Astrocyte of the cerebellum (primary cell): ENCODE data around the gene BOD1L1.

Source experiments
- DNase-seq: peaks from one replicate; pipeline ENCODE4 v3.0.0-alpha.2; 2011; ENCODE audit warnings: low read depth
- H3K4me3 ChIP-seq: 2 replicates; pipeline ENCODE4 v1.5.1; 2011; ENCODE audit warnings: mild to moderate bottlenecking, low read depth, low read length, moderate library complexity
- in situ Hi-C: cut with HindIII; loops from 2 replicates; pipeline ENCODE4 v1.10.0; 2017; ENCODE audit warnings: low sequenced_read_pairs
- TF ChIP-seq, protein P1 (sequence below): IDR thresholded peaks from 2 replicates; pipeline ENCODE4 v1.5.1; 2012; ENCODE audit warnings: low read length, low read depth, moderate library complexity, mild to moderate bottlenecking; ENCODE audit errors: missing control alignments

Gene BOD1L1

DNA sequence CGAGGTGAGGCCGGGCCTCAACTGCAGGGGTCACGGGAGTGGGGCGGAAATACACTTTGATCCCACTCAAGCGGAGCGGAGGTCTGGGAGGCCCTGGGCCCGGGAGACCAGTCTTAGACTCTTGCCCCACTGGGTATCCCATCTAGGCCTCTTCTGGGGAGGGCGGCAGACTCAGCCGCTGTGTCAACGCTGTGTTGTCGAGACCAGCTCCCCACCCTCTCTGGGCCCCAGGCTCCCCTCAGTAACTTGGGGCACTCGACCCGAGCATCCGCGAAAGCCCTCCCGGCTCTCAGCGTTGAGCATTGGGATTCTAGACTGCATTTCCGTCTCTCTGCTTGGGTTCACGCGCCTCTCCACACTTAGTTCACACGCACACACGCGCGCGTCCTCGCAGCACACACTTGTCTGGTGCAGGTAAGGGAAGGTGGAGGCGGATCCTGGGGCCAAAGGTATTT, 84.9 kb downstream of the BOD1L1 start:
- TF ChIP-seq, protein P1, sequence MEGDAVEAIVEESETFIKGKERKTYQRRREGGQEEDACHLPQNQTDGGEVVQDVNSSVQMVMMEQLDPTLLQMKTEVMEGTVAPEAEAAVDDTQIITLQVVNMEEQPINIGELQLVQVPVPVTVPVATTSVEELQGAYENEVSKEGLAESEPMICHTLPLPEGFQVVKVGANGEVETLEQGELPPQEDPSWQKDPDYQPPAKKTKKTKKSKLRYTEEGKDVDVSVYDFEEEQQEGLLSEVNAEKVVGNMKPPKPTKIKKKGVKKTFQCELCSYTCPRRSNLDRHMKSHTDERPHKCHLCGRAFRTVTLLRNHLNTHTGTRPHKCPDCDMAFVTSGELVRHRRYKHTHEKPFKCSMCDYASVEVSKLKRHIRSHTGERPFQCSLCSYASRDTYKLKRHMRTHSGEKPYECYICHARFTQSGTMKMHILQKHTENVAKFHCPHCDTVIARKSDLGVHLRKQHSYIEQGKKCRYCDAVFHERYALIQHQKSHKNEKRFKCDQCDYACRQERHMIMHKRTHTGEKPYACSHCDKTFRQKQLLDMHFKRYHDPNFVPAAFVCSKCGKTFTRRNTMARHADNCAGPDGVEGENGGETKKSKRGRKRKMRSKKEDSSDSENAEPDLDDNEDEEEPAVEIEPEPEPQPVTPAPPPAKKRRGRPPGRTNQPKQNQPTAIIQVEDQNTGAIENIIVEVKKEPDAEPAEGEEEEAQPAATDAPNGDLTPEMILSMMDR, result no peak
- H3K4me3 ChIP-seq, result no peak overlapping the region
- in situ Hi-C loops, result no loop called here
- DNase-seq, result no peak

DNA sequence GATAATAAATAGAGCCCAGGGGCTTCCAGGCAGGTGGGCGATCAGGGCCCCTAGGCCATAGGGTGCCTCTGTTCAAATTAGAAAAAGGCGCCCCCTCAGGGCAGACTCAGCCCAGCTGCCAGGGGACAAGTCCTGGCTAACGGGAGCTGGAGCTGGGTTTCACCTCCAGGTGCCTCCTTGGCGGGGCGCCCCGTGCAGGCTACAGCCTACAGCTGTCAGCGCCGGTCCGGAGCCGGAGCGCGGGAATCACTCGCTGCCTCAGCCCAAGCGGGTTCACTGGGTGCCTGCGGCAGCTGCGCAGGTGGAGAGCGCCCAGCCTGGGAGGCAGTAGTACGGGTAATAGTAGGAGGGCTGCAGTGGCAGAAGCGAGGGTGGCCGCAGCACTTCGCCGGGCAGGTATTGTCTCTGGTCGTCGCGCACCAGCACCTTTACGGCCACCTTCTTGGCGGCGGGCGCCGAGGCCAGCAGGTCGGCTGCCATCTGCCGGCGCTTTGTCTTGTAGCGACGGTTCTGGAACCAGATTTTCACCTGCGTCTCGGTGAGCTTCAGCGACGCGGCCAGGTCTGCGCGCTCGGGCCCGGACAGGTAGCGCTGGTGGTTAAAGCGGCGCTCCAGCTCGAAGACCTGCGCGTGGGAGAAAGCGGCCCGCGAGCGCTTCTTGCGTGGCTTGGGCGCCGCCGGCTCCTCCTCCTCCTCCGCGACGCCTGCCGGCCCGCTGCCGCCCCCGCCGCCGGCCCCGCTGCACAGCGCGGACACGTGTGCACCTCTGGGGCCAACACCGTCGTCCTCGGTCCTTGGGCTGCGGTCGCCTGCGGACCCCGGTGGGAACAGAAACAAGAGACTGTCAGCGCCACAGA, 85.6 kb downstream of the BOD1L1 start:
- in situ Hi-C loops, result no loop called here
- DNase-seq, result no peak
- TF ChIP-seq, protein P1, result peak; percentile 15
- H3K4me3 ChIP-seq, result no peak overlapping the region

DNA sequence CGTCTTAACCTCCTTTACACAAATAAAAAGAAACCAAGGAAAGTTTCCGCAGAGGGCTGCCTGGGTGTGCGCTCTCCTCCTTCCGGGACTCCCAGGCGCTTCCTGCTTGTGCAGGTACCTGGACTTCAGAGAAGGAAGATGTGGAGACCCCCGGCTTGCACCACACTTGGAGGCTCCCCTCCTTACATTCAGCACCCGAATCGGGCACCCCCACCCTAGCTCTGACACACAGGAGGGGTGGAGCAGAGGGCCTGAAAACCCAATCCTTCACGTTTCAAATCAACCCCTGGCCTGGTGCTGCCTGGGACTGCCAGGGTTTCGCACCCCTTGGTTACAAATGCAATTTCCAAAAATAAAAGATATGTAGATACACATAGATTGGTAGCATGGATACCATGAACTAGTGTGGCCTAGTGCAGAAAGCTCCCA, 86.3 kb downstream of the BOD1L1 start:
- TF ChIP-seq, protein P1, result no peak
- no peak overlapping the region for H3K4me3 ChIP-seq
- no peak for DNase-seq
- in situ Hi-C loops, result no loop called here

DNA sequence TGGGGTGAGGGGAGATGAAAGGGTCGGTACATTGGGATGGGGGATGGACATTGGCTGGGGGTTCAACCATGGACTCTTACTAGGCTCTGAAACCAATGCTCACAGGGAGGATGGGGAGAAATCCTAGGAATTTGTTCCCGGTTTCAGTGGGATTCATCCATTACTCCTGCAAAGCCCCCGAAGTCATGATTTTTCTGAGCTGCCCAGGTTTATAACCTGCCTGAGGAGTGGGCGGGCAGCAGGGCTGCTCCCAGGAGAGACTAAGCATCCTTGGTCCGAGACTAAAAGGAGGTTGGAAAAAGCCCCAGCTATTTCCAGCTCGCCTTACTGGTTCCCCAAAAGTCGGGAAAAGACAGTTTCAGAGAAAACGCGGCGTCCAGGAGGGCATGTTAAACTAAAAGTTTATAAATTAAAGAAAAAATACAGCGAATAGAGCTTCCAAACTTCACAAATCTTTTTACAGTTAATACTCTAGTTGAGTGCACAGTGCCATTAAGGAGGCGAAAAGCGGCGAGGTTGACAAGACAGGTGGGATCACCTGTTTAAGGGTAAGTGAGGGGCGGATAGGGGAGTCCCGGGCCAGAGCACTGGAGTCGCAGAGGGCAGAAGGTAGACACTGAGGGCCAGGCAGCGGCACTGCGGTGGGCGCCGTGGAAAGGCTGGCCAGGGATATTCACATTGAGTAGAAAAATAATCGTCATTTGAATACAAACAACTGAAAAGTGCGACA, 86.9 kb downstream of the BOD1L1 start:
- in situ Hi-C loops, result no loop called here
- TF ChIP-seq, protein P1, result no peak
- DNase-seq, result no peak
- no peak overlapping the region for H3K4me3 ChIP-seq

DNA sequence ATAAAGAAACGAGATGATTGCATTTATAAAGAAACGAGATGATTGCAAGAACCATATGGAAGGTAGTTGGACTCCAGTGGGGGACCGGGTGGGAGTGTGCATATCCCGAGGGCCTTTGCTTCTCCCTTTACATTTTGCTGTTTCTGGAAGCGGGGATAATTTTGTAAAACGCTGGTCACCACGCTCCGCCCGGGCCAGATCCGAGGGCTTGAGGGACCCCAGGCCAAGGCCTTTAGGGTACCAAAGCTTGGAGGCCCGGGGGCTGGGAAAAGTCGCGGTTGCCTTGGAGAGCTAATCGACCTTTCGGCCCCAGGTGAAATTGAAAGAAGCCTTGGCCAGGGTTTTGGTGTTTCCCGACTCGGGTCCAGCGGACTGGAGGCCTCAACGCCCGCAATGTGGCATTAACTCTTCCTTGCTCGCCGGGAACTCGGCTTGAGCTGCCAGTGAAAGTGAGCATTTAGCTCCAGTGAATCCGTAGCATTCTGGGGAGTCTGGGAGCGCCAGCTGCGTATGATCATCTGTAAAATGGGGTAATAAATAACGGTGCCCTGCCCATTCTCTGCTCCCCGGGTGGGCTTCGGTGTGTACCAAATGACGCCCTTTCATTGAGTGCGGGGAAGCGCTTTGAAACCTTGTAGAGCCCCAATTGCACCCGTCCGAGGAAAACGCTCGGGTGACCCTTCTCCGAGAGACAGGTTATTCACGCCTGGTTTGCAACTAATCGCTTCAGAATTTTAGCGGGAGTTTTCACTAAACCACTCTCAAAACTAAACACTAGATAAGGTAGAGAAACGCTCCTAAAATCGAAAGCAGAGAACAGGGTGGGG, 87.7 kb downstream of the BOD1L1 start:
- no peak for DNase-seq
- H3K4me3 ChIP-seq, result no peak overlapping the region
- TF ChIP-seq, protein P1, result no peak
- in situ Hi-C loops, result loop anchor here (10.0 kb wide), 1 partner anchor 685 kb away; no protein-coding TSS in a partner anchor
